ENCODE measurements around the gene PITPNB.

PITPNB gene

GRCh38 chr22:27868732-27869282 lies 50.2 kb downstream of the PITPNB start:
- Histone ChIP-seq H3K4me1 (peaks cover 0 to 80% (median 34%) of the 10 kb centered on the region in 4 donors), H3K27ac (peak overlapping the region; percentile 82 to 88), H3K4me3 (peak overlapping the region in 1 of 2 donors; percentile 17), H3K36me3 (peaks cover 8 to 22% (median 17%) of the 10 kb centered on the region in 3 donors), H3K9me3 (no peaks in the 10 kb centered on the region), H3K27me3 (no peaks in the 10 kb centered on the region)
- TF ChIP-seq CTCF (IDR thresholded peaks at IDR 0.05), result no peak
- intact Hi-C loops (cut with DNase I; ENCODE audit: low total_unique reads), result loop anchor here (10.0 kb wide), 1 partner anchor 64 kb away; the partner anchor contains the start of gene MN1
- DNase-seq, result no peak

- TF ChIP-seq CTCF (IDR thresholded peaks at IDR 0.05), result no peak
- peak overlapping the region in 1 of 2 donors; percentile 17 for H3K4me3 ChIP-seq
- no peak for DNase-seq
- peaks cover 0 to 80% (median 36%) of the 10 kb centered on the region in 4 donors for H3K4me1 ChIP-seq
- intact Hi-C loops (cut with DNase I; ENCODE audit: low total_unique reads), result loop anchor here (10.0 kb wide), 1 partner anchor 63 kb away; the partner anchor contains the start of gene MN1
- H3K27me3 ChIP-seq, result no peaks in the 10 kb centered on the region
- H3K9me3 ChIP-seq, result no peaks in the 10 kb centered on the region
- H3K36me3 ChIP-seq, result peaks cover 8 to 22% (median 17%) of the 10 kb centered on the region in 3 donors
- peak overlapping the region; percentile 82 to 88 for H3K27ac ChIP-seq
These were observed 50.9 kb downstream of the PITPNB start for GRCh38 chr22:27867953-27868731.

- no peaks in the 10 kb centered on the region for H3K9me3 ChIP-seq
- peaks cover 8 to 22% (median 10%) of the 10 kb centered on the region in 3 donors for H3K36me3 ChIP-seq
- no peak for DNase-seq
- no peaks in the 10 kb centered on the region for H3K27me3 ChIP-seq
- no peak overlapping the region for H3K4me3 ChIP-seq
- TF ChIP-seq CTCF (IDR thresholded peaks at IDR 0.05), result no peak
- H3K27ac ChIP-seq, result peak overlapping the region; percentile 82 to 88
- intact Hi-C loops (cut with DNase I; ENCODE audit: low total_unique reads), result loop anchor here (10.0 kb wide), 1 partner anchor 63 kb away; the partner anchor contains the start of gene MN1
- peaks cover 0 to 80% (median 33%) of the 10 kb centered on the region in 4 donors for H3K4me1 ChIP-seq
These were observed 51.7 kb downstream of the PITPNB start for GRCh38 chr22:27867085-27867952.

- intact Hi-C loops (cut with DNase I; ENCODE audit: low total_unique reads), result loop anchor here (10.0 kb wide), 1 partner anchor 62 kb away; the partner anchor contains the start of gene MN1
These were observed 52.6 kb downstream of the PITPNB start for GRCh38 chr22:27866135-27867084.

More at GRCh38 chr22:27866135-27867084, 52.6 kb downstream of the PITPNB start:
- Histone ChIP-seq H3K4me1 (peaks cover 0 to 82% (median 33%) of the 10 kb centered on the region in 4 donors), H3K27ac (peak overlapping the region; percentile 82 to 88), H3K9me3 (no peaks in the 10 kb centered on the region), H3K4me3 (peak overlapping the region in 1 of 2 donors; percentile 9), H3K27me3 (no peaks in the 10 kb centered on the region), H3K36me3 (peaks cover 7 to 13% (median 12%) of the 10 kb centered on the region in 3 donors)
- no peak for TF ChIP-seq CTCF (IDR thresholded peaks at IDR 0.05)
- DNase-seq, result peak; percentile 67 to 80

Data from tibial artery (tissue), 4 donors.